Esophagus muscularis mucosa (tissue), 4 donors: ENCODE data around the gene SLC22A5. TPM values are rescaled to one million over a fixed set of nuclear protein-coding genes. Genes with fewer than 3 reads are reported as not detected.

ENCODE experiments used
- DNase-seq: peaks from one replicate; pipeline ENCODE4 v3.0.0-alpha.2; 2017; ENCODE audit errors: extremely low spot score
- H3K27ac ChIP-seq, 4 donors: fragments of 200-600 bp; sonication (generic); replicated peaks in 1 of 4; 1 replicate in 3 of 4; 2 replicates in 1 of 4; pipeline ENCODE4 v1.5.1; 2016 to 2019; ENCODE audit warnings: mild to moderate bottlenecking in 1 of 4
- H3K27me3 ChIP-seq, 4 donors: fragments of 200-600 bp; sonication (generic); one replicate each; pipeline versions ENCODE4 v1.5.1 to v1.6.0; 2016 to 2019
- H3K36me3 ChIP-seq, 4 donors: fragments of 200-600 bp; sonication (generic); one replicate each; pipeline ENCODE4 v1.5.1; 2016 to 2019
- H3K4me1 ChIP-seq, 4 donors: fragments of 200-600 bp; sonication (generic); one replicate each; pipeline ENCODE4 v1.5.1; 2016 to 2019
- H3K4me3 ChIP-seq, 4 donors: fragments of 200-600 bp; sonication (generic); 1 replicate in 2 of 4; 2 replicates in 2 of 4; pipeline ENCODE4 v1.5.1; 2016 to 2019; ENCODE audit warnings: mild to moderate bottlenecking in 4 of 4, moderate library complexity in 1 of 4
- H3K9me3 ChIP-seq, 4 donors: fragments of 200-600 bp; sonication (generic); 1 replicate in 3 of 4; 2 replicates in 1 of 4; pipeline ENCODE4 v1.5.1; 2016 to 2019
- CTCF ChIP-seq, 3 experiments: fragments of 200-600 bp in 2 of 3; fragments of 450-650 bp in 1 of 3; sonication (generic) in 2 of 3; IDR thresholded peaks; one replicate each; pipeline ENCODE4 v1.5.1; 2017 to 2019; ENCODE audit warnings: antibody characterized with exemption in 3 of 3, mild to moderate bottlenecking in 2 of 3, moderate library complexity in 1 of 3
- EP300 ChIP-seq: sonication (generic); formaldehyde crosslinking; IDR thresholded peaks from one replicate; pipeline ENCODE4 v1.6.1; 2017; ENCODE audit warnings: antibody characterized with exemption
- POLR2A ChIP-seq: fragments of 450-650 bp; IDR thresholded peaks from one replicate; pipeline ENCODE4 v1.6.1; 2017; ENCODE audit warnings: antibody characterized with exemption, moderate library complexity, mild to moderate bottlenecking, low read depth
- POLR2AphosphoS5 ChIP-seq, 2 donors: sonication (generic); formaldehyde crosslinking; IDR thresholded peaks; one replicate each; pipeline ENCODE4 v1.6.1; 2017; ENCODE audit warnings: antibody characterized with exemption in 2 of 2
- WGBS: methylation state at CpG from one replicate; pipeline ENCODE4 v1.1.5; 2018; 5-methylcytosine and 5-hydroxymethylcytosine counted together
- intact Hi-C: fragments of 100-400 bp; cut with DNase I; formaldehyde crosslinking; loops from one replicate; pipeline ENCODE4 v1.15.1; 2023
- total RNA-seq, 4 donors: library from RNA; depleted of rRNA; stranded (reverse); fragments of >200 nt; gene quantifications; one replicate each; pipeline versions ENCODE4 v1.1.0 to v1.2.1, GENCODE V29; 2016

Gene SLC22A5
- total RNA-seq, 4 donors from 2014 or later = 6.2 to 8.8 (median 7.5) TPM

GRCh38 chr5:132416306-132417009, 46.9 kb downstream of the SLC22A5 start:
- intact Hi-C loops = no loop called here
- Histone ChIP-seq H3K4me1 (peaks cover 91 to 100% (median 98%) of the 10 kb centered on the region in 4 donors), H3K27me3 (no peaks in the 10 kb centered on the region), H3K36me3 (peaks cover 0 to 8% (median 0%) of the 10 kb centered on the region in 4 donors), H3K27ac (peak overlapping the region; percentile 96 to 99 (median 98)), H3K4me3 (no peak overlapping the region), H3K9me3 (no peaks in the 10 kb centered on the region)
- TF ChIP-seq POLR2A (no peak), CTCF (IDR thresholded peaks at IDR 0.05) (no peak), EP300 (no peak), POLR2AphosphoS5 (IDR thresholded peaks at IDR 0.05) (no peak)
- DNase-seq = peak; percentile 60
- 47% methylated on average over 6 of the region's 6 CpGs for WGBS

- Histone ChIP-seq H3K27ac (peak overlapping the region; percentile 96 to 99 (median 98)), H3K9me3 (no peaks in the 10 kb centered on the region), H3K36me3 (peaks cover 0 to 8% (median 0%) of the 10 kb centered on the region in 4 donors), H3K4me3 (no peak overlapping the region), H3K4me1 (peaks cover 91 to 100% (median 98%) of the 10 kb centered on the region in 4 donors), H3K27me3 (no peaks in the 10 kb centered on the region)
- intact Hi-C loops = no loop called here
- 63% methylated on average over 6 of the region's 6 CpGs for WGBS
- peak; percentile 89 for DNase-seq
- no peak for TF ChIP-seq EP300
- no peak for TF ChIP-seq CTCF (IDR thresholded peaks at IDR 0.05)
- no peak for TF ChIP-seq POLR2A
- TF ChIP-seq POLR2AphosphoS5 (IDR thresholded peaks at IDR 0.05) = no peak
Observed at GRCh38 chr5:132417010-132417439, 47.5 kb downstream of the SLC22A5 start.

GRCh38 chr5:132417461-132417860, 48.0 kb downstream of the SLC22A5 start:
- WGBS = 66% methylated on average over 6 of the region's 6 CpGs
- peak; percentile 89 for DNase-seq
- intact Hi-C loops = no loop called here

GRCh38 chr5:132417889-132418485, 48.5 kb downstream of the SLC22A5 start:
- DNase-seq = peak; percentile 91
- no peak overlapping the region for H3K4me3 ChIP-seq
- peak overlapping the region; percentile 96 to 99 (median 98) for H3K27ac ChIP-seq
- intact Hi-C loops = no loop called here
- no peaks in the 10 kb centered on the region for H3K27me3 ChIP-seq
- no peaks in the 10 kb centered on the region for H3K9me3 ChIP-seq
- peaks cover 94 to 100% (median 98%) of the 10 kb centered on the region in 4 donors for H3K4me1 ChIP-seq
- 94% methylated on average over 4 of the region's 4 CpGs for WGBS
- TF ChIP-seq CTCF (IDR thresholded peaks at IDR 0.05) (no peak), POLR2A (no peak), POLR2AphosphoS5 (IDR thresholded peaks at IDR 0.05) (no peak), EP300 (no peak)
- peaks cover 0 to 8% (median 0%) of the 10 kb centered on the region in 4 donors for H3K36me3 ChIP-seq

More at GRCh38 chr5:132417461-132417860, 48.0 kb downstream of the SLC22A5 start:
- TF ChIP-seq POLR2A (no peak), EP300 (no peak), POLR2AphosphoS5 (IDR thresholded peaks at IDR 0.05) (no peak), CTCF (IDR thresholded peaks at IDR 0.05) (no peak)
- no peak overlapping the region for H3K4me3 ChIP-seq
- H3K27me3 ChIP-seq = no peaks in the 10 kb centered on the region
- peaks cover 0 to 8% (median 0%) of the 10 kb centered on the region in 4 donors for H3K36me3 ChIP-seq
- peaks cover 91 to 100% (median 98%) of the 10 kb centered on the region in 4 donors for H3K4me1 ChIP-seq
- no peaks in the 10 kb centered on the region for H3K9me3 ChIP-seq
- H3K27ac ChIP-seq = peak overlapping the region; percentile 96 to 99 (median 98)
